ENCODE data around the gene ACSL3.
"Not testable (repeated sequence)": the region's sequence is repeated elsewhere in the genome, so short reads cannot be mapped to it uniquely, and the experiment has no call there.

ACSL3 gene

DNA sequence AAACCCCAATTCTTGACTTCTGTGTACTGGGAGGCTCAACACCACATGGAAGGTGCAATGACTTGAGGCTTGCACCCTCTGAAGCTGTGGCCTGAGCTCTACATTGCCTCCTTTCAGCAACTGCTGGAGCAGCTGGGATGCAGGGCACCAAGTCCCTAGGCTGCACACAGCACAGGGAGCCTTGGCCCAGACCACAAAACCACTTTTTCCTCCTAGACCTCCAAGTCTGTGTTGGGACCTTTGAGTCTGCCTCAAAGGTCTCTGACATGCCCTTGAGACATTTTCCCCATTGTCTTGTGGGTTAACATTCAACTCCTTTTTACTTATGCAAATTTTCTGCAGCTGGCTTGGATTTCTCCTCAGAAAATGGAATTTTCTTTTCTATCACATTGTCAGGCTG is 128.6 kb downstream of the ACSL3 start:
- DNase-seq (ENCODE audit: low spot score): no peak
- TF ChIP-seq, protein P1, sequence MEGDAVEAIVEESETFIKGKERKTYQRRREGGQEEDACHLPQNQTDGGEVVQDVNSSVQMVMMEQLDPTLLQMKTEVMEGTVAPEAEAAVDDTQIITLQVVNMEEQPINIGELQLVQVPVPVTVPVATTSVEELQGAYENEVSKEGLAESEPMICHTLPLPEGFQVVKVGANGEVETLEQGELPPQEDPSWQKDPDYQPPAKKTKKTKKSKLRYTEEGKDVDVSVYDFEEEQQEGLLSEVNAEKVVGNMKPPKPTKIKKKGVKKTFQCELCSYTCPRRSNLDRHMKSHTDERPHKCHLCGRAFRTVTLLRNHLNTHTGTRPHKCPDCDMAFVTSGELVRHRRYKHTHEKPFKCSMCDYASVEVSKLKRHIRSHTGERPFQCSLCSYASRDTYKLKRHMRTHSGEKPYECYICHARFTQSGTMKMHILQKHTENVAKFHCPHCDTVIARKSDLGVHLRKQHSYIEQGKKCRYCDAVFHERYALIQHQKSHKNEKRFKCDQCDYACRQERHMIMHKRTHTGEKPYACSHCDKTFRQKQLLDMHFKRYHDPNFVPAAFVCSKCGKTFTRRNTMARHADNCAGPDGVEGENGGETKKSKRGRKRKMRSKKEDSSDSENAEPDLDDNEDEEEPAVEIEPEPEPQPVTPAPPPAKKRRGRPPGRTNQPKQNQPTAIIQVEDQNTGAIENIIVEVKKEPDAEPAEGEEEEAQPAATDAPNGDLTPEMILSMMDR (IDR thresholded peaks at IDR 0.05; ENCODE audit: borderline replicate concordance, control extremely low read depth, extremely low read depth, insufficient read depth, missing control alignments): no peak
- in situ Hi-C loops (cut with MboI; ENCODE audit: low sequenced_read_pairs, unreplicated experiment): loop anchor here (25.0 kb wide), 1 partner anchor 323 kb away; no protein-coding TSS in a partner anchor

DNA sequence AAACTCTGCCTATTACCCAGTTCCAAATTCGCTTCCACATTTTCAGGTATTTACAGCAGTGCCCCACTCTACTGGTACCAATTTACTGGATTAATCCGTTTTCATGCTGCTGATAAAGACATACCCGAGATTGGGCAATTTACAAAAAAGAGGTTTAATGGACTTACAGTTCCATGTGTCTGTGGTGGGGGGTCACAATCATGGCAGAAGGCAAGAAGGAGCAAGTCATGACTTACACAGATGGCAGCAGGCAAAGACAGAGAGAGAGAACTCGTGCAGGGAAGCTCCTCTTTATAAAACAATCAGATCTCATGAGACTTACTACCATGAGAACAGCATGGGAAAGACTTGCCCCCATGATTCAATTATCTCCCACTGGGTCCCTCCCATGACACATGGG is 129.4 kb downstream of the ACSL3 start:
- not testable (repeated sequence) for DNase-seq (ENCODE audit: low spot score)
- in situ Hi-C loops (cut with MboI; ENCODE audit: low sequenced_read_pairs, unreplicated experiment): loop anchor here (25.0 kb wide), 1 partner anchor 322 kb away; no protein-coding TSS in a partner anchor

DNA sequence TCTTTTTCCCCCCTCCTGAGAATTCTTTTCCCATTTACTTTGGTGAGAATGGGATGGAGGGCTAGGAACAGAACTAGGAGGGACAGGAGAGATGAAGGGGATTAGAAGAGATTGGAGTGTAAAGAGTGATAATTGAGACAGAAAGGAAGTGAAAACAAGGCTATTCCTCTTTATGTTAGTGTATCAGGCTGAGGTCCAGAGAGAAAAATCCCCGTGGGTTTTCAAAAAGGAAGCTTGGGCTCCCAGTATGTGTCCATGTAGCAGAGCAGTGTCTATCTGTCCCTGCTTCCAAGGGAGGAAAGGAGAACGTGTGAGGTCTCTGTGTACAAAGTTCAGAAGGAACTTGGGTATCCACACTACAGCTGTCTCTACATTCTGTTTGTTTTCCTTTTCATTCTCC is 131.3 kb downstream of the ACSL3 start:
- in situ Hi-C loops (cut with MboI; ENCODE audit: low sequenced_read_pairs, unreplicated experiment): loop anchor here (25.0 kb wide), 1 partner anchor 320 kb away; no protein-coding TSS in a partner anchor
- TF ChIP-seq, protein P1 (IDR thresholded peaks at IDR 0.05; ENCODE audit: borderline replicate concordance, control extremely low read depth, extremely low read depth, insufficient read depth, missing control alignments): no peak
- no peak for DNase-seq (ENCODE audit: low spot score)

Data from GM13976 (cell line).